Bronchial epithelial cell (primary cell): ENCODE measurements around the gene ZNF319. TPM values are rescaled to one million over a fixed set of nuclear protein-coding genes. Genes with fewer than 3 reads are reported as not detected.

Experiments used
- DNase-seq: peaks from one replicate; pipeline ENCODE4 v3.0.0-alpha.2; 2010; ENCODE audit warnings: low read depth
- FAIRE-seq: peaks from 2 replicates; lab custom pipeline; 2011; peaks lifted over from hg19 to GRCh38; lab: Jason Lieb, UNC
- H3K27me3 ChIP-seq: 2 replicates; pipeline ENCODE4 v1.5.1; 2011; ENCODE audit warnings: low read length; ENCODE audit not compliant: control insufficient read depth, insufficient read depth
- H3K36me3 ChIP-seq: 2 replicates; pipeline ENCODE4 v1.5.1; 2011; ENCODE audit warnings: low read length; ENCODE audit not compliant: control insufficient read depth, insufficient read depth
- H3K4me3 ChIP-seq: 2 replicates; pipeline ENCODE4 v1.5.1; 2011; ENCODE audit warnings: mild to moderate bottlenecking, low read depth, low read length, control low read depth
- CTCF ChIP-seq: IDR thresholded peaks from 2 replicates; pipeline ENCODE4 v1.5.1; 2011; ENCODE audit warnings: mild to moderate bottlenecking, moderate library complexity, low read length, control low read depth, inconsistent platforms; ENCODE audit not compliant: insufficient read depth, severe bottlenecking
- total RNA-seq: library from RNA; depleted of rRNA; stranded (reverse); fragments of >200 nt; gene quantifications from 2 replicates; pipeline ENCODE4 v1.2.1, GENCODE V29; 2014

Gene ZNF319
- total RNA-seq, 1 donor from 2014 or later = 2.4 TPM

- H3K36me3 ChIP-seq = no peaks in the 10 kb centered on the region
- DNase-seq = no peak
- H3K4me3 ChIP-seq = no peak overlapping the region
- H3K27me3 ChIP-seq = no peaks in the 10 kb centered on the region
- no peak for FAIRE-seq
- TF ChIP-seq CTCF = no peak
These were observed 37.7 kb downstream of the ZNF319 start for GRCh38 chr16:57962756-57963155.

GRCh38 chr16:57962046-57962445 lies 38.4 kb downstream of the ZNF319 start:
- no peaks in the 10 kb centered on the region for H3K27me3 ChIP-seq
- no peak overlapping the region for H3K4me3 ChIP-seq
- no peaks in the 10 kb centered on the region for H3K36me3 ChIP-seq
- DNase-seq (no peak), FAIRE-seq (no peak)
- no peak for TF ChIP-seq CTCF

GRCh38 chr16:57961538-57961937 lies 38.9 kb downstream of the ZNF319 start:
- H3K4me3 ChIP-seq = no peak overlapping the region
- H3K27me3 ChIP-seq = no peaks in the 10 kb centered on the region
- TF ChIP-seq CTCF = no peak
- H3K36me3 ChIP-seq = no peaks in the 10 kb centered on the region
- DNase-seq (no peak), FAIRE-seq (no peak)

- Histone ChIP-seq H3K27me3 (no peaks in the 10 kb centered on the region), H3K4me3 (no peak overlapping the region), H3K36me3 (no peaks in the 10 kb centered on the region)
- FAIRE-seq = no peak
- DNase-seq = no peak
- TF ChIP-seq CTCF = no peak
These were observed 39.5 kb downstream of the ZNF319 start for GRCh38 chr16:57960826-57961472.

- TF ChIP-seq CTCF = no peak
- H3K27me3 ChIP-seq = no peaks in the 10 kb centered on the region
- no peak for DNase-seq
- H3K4me3 ChIP-seq = no peak overlapping the region
- FAIRE-seq = no peak
- H3K36me3 ChIP-seq = no peaks in the 10 kb centered on the region
These were observed 40.2 kb downstream of the ZNF319 start for GRCh38 chr16:57960310-57960709.

- TF ChIP-seq CTCF = no peak
- no peaks in the 10 kb centered on the region for H3K27me3 ChIP-seq
- no peaks in the 10 kb centered on the region for H3K36me3 ChIP-seq
- no peak overlapping the region for H3K4me3 ChIP-seq
- FAIRE-seq (no peak), DNase-seq (no peak)
These were observed 40.7 kb downstream of the ZNF319 start for GRCh38 chr16:57959804-57960203.
